ENCODE results near the gene PHACTR4.
A peak's percentile ranks its signal among the peaks of the same experiment; 100 is the strongest.
"Not testable (repeated sequence)": the region's sequence is repeated elsewhere in the genome, so short reads cannot be mapped to it uniquely, and the experiment has no call there.

PHACTR4 gene

GRCh38 chr1:28369371-28370238, at the start of gene PHACTR4:
Gene PHACTR4 (plus strand): TSS chr1:28369740. CDS start chr1:28407448, 37,708 bp downstream.
- DNase-seq: no peak

GRCh38 chr1:28322194-28322593, 47.3 kb upstream of the PHACTR4 start:
- no peak for DNase-seq

DNA sequence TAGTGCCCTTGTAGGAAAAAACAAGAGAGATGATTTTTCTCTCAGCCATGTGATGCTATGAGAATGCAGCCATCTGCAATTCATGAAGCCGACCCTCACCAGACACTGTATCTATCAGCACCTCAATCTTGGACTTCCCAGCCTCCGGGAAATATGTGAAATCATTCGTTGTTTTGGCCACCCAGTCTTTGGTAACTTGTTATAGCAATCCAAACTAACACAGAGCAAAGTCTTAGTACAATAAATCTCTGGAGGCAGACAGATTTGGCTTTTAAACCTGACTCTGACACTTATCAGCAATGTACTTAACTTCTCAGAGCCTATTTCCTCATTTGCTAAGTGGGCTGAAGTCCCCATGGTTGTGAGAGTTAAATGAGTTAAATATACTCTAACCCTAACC, 45.8 kb upstream of the PHACTR4 start:
- DNase-seq: no peak

DNA sequence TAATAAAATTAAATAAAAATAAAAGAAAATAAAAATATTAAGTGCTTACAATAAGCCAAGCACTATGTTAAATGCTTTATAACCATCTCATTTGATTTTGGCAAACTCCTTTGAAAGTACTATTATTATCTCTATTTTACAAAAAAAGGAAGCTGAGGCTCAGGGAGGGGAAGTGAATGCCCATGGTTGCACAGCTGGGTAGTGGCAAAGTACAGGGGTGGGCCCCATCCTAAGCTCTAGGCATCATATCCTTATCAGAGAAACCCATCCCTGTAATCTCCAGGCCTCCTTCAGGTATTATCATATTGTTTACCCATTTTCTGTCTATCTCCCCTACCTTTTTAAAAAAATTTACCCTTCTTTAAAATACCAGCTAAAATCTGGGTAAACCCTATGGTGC, 43.0 kb upstream of the PHACTR4 start:
- peak; percentile 39 for DNase-seq

DNA sequence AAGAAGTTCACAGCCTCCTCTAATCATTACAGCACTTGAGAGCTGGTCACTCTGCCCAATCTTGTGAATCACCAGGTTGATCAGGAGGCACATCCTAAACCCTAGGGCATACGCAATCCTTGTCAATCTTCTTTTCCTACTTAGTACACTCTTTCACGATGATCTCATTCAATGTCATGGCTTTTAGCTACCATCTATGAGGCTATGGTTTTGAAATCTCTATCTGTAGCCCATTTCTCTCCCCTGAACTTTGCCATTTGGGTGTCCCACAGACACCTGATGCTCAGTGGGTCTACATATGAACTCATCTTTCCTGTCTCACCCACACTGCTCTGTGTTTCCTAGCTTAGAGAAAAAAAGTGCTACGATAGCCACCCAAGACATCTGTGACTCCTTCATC, 42.6 kb upstream of the PHACTR4 start:
- DNase-seq: peak; percentile 4

DNA sequence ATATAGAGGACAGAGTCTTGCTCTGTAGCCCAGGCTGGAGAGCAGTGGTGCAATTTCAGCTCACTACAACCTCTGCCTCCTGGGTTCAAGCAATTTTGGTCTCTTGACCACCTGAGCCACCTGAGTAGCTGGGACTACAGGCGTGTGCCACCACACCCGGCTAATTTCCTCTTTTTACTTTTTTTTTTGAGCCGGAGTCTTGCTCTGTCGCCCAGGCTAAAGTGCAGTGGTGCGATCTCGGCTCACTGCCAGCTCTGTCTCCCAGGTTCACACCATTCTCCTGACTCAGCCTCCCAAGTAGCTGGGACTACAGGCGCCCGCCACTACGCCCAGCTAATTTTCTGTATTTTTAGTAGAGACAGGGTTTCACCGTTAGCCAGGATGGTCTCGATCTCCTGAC, 42.1 kb upstream of the PHACTR4 start:
- not testable (repeated sequence) for DNase-seq

GRCh38 chr1:28328228-28328648, 41.3 kb upstream of the PHACTR4 start:
- no peak for DNase-seq

GRCh38 chr1:28329395-28330153, 40.0 kb upstream of the PHACTR4 start:
- DNase-seq: no peak

- DNase-seq: no peak
Observed at GRCh38 chr1:28338897-28339296, 30.6 kb upstream of the PHACTR4 start.

GRCh38 chr1:28339551-28339950, 30.0 kb upstream of the PHACTR4 start:
- DNase-seq: no peak

- DNase-seq: no peak
Observed at GRCh38 chr1:28340221-28340974, 29.1 kb upstream of the PHACTR4 start.

DNA sequence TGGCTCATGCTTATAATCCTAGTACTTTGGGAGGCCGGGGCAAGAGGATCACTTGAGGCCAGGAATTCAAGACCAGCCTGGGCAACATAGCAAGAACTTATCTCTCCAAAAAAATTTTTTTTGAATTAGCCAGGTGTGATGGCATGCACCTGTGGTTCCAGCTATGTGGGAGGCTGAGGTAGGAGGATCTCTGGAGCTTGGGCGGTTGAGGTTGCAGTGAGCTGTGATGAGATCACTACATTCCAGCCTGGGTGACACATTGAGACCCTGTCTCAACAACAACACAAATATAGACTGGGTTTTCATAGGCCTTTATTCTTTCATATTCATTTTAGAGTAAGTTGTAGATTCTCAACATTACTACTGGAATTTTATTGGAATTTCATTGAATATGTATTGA, 27.9 kb upstream of the PHACTR4 start:
- DNase-seq: no peak

GRCh38 chr1:28343405-28343804, 26.1 kb upstream of the PHACTR4 start:
- DNase-seq: no peak

DNA sequence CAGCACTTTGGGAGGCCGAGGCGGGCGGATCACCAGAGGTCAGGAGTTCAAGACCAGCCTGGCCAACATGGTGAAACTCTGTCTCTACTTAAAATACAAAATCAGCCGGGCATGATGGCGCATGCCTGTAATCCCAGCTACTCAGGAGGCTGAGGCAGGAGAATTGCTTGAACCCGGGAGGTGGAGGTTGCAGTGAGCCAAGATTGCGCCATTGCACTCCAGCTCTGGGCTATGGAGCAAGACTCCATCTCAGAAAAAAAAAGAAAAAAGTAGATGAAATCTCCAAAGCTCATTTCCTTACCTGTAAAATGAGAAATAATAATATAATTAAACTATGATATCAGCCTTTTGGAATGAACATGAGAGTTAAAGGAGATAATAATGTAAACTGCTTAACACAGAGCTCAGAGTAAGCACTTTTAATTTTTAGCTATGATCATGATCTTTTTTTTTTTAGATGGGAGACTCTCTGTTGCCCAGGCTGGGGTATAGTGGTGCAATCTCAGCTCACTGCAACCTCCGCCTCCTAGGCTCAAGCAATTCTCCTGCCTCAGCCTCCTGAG, 16.2 kb upstream of the PHACTR4 start:
- not testable (repeated sequence) for DNase-seq

GRCh38 chr1:28354121-28354520, 15.4 kb upstream of the PHACTR4 start:
- no peak for DNase-seq

DNA sequence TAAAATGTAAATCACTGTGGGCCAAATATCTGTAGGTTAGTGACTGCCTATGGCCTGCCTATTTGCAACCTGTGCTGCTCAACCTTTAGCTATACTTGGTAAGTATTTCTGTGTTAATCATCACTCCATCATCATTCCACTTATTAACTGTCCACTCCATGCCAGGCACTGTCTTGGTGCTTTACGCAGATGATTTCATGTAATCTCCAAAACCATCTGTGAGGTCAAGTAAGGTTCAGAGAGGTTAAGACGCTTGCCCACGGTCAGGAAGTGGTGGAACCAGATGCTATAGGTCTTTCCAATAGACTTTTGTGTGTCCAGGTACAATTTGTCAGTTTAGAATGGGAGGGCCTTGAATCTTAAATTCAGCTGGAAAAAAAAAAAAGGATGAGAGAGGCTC, 10.8 kb upstream of the PHACTR4 start:
- DNase-seq: no peak

GRCh38 chr1:28359592-28360239, 9.8 kb upstream of the PHACTR4 start:
- no peak for DNase-seq

DNA sequence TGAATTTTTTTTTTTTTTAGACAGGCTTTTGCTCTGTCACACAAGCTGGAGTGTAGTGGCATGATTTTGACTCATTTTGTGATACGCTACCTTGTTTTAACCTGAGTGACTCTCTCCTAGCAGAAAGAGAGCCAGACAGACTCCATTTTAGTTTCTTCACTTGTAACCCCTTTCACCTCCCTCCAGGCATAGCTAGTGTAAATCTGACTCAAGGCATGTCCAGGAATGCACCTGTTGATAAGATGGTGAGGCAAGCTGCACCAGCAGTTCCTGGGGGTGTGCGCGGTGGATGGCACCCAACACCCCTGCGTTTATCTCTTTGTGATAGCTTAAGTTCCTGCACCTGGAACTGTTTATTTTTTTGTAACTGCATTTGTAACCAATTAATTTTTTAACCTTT, 4.7 kb upstream of the PHACTR4 start:
- DNase-seq: no peak

- DNase-seq: no peak
Observed at GRCh38 chr1:28365864-28366263, 3.7 kb upstream of the PHACTR4 start.

- DNase-seq: not testable (repeated sequence)
Observed at GRCh38 chr1:28368608-28369007, 932 bp upstream of the PHACTR4 start.

DNA sequence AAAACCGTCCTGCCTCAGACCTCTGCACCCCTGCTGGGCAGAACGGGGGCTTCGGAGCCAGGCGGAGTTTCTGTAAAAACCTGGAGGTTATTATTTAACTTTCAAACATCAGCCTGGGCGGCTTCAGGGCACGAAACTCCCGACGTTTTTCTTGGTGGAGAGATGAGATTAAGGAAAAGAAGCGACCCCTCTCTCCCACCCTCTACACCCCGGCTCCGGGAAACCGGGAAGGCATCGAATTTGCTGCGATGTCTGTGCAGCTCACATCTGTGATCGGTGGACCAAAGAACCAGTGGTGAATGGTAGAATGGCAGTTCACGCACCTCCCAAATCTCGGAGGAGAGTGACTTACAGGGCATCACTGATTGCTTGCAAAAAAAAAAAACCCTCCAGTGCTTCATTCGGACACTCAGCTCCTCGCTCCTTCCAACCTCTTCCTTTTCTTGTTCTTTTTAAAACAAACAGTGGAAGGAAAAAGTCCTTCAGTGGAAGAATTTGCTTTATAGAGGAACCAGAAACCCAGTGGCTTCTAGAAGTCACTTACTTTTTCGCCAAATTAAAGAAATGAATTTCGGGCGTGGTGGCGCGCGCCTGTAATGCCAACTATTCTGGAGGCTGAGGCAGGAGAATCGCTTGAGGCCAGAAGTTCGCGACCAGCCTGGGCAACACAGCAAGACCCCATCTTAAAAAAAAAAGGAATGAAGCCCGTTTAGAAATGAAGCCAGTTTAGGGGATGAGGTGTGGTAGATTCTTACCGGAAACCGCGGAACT, 884 bp downstream of the PHACTR4 start:
- no peak for DNase-seq

GRCh38 chr1:28371010-28371377, 1.5 kb downstream of the PHACTR4 start:
- no peak for DNase-seq

Data from SIG-M5 (cell line).